ENCODE measurements around the gene PRTG.
A peak's percentile ranks its signal among the peaks of the same experiment; 100 is the strongest.

The PRTG gene

DNA sequence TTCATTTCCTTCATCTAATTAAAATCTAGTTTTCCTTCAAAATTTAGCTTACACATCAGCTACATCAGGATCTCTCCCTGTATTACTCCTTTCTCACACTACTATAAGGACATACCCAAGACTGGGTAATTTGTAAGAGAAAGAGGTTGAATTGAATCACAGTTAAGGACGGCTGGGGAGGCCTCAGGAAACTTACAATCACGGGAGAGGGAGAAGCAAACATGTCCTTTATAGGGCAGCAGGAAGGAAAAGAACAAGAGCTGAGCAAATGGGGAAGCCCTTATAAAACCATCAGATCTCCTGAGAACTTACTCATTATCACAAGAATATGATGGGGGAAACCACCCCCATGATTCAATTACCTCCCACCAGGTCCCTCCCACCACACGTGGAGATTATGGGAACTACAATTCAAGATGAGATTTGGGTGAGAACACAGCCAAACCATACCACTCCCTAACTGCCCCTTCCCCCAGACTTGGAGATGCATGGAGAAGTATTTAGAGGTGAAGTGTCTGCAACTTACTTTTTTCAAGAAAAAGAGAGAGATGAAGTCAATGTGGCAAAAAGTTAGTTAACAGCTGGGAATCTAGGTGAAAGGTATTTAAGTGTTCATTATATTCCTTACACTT, 21.3 kb downstream of the PRTG start:
- peak overlapping the region; percentile 36 for H3K4me3 Mint-ChIP-seq
- H3K36me3 Mint-ChIP-seq (ENCODE audit: low read depth): peaks cover 89% of the 10 kb centered on the region
- peaks cover 58% of the 10 kb centered on the region for H3K9me3 Mint-ChIP-seq

DNA sequence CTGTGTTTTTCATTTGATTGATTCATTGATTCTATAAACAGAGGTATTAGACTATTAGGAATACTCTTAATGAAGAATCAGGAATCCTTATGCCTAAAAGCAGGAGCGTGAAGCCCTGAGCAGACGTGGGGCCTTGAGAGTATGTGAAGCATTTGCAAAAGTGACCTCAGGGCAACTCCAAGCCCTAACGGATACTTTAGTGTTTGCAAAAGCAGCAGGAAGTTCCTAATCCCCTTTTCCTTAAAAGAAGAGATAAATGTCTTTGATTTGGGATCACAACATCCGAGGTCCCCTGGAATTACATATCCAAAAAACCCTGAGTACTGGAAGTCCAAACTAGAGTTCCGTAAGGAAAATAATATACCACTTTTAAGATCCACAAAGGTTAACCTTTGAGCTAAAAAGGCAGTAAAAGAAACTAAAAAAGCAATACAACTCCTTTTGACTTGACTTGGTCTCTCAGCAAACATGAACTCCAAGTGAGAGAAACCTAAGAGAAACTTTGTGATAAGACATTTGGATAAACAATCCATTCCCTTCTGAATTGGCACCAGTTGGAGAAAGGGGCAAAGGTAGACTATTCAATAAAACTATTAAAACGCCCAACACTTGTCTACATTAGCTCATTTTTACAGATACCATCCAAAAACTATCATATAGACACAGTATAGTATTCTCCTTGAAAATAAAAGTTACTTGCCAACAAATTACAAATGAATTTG, 27.4 kb downstream of the PRTG start:
- Mint-ChIP-seq H3K9me3 (peaks cover 22% of the 10 kb centered on the region), H3K27me3 (ENCODE audit: low read depth, poor library complexity) (no peaks in the 10 kb centered on the region), H3K36me3 (ENCODE audit: low read depth) (peaks cover 68% of the 10 kb centered on the region), H3K4me3 (peak overlapping the region; percentile 64), H3K27ac (peak overlapping the region; percentile 98), H3K4me1 (peaks cover 74% of the 10 kb centered on the region)
- no peak for DNase-seq
- TF ChIP-seq, protein P1, sequence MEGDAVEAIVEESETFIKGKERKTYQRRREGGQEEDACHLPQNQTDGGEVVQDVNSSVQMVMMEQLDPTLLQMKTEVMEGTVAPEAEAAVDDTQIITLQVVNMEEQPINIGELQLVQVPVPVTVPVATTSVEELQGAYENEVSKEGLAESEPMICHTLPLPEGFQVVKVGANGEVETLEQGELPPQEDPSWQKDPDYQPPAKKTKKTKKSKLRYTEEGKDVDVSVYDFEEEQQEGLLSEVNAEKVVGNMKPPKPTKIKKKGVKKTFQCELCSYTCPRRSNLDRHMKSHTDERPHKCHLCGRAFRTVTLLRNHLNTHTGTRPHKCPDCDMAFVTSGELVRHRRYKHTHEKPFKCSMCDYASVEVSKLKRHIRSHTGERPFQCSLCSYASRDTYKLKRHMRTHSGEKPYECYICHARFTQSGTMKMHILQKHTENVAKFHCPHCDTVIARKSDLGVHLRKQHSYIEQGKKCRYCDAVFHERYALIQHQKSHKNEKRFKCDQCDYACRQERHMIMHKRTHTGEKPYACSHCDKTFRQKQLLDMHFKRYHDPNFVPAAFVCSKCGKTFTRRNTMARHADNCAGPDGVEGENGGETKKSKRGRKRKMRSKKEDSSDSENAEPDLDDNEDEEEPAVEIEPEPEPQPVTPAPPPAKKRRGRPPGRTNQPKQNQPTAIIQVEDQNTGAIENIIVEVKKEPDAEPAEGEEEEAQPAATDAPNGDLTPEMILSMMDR (IDR thresholded peaks at IDR 0.05): no peak

More for the DNA sequence above, 21.3 kb downstream of the PRTG start:
- Mint-ChIP-seq H3K27me3 (ENCODE audit: low read depth, poor library complexity) (peaks cover 3% of the 10 kb centered on the region), H3K27ac (peak overlapping the region; percentile 94), H3K4me1 (peaks cover 72% of the 10 kb centered on the region)
- TF ChIP-seq, protein P1 (IDR thresholded peaks at IDR 0.05): no peak
- DNase-seq: no peak

DNA sequence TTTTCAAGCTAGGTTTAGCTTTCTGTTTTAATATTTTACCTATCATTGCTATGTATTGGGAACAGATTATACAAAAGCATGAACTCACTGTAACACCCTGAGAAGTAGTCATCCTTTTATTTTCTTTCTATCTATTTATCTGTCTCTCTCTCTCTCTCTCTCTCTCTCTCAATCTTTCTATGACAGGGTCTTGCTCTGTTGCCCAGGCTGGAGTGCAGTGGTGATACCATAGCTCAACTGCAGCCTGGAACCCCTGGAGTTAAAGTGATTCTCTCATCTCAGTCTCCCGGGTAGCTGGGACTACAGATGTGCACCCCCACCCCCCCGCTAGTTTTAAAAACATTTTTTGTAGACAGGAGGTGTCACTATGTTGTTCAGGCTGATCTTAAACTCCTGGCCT, 28.9 kb downstream of the PRTG start:
- H3K4me3 Mint-ChIP-seq: no peak overlapping the region
- H3K27me3 Mint-ChIP-seq (ENCODE audit: low read depth, poor library complexity): no peaks in the 10 kb centered on the region
- DNase-seq: no peak
- peak overlapping the region; percentile 14 for H3K27ac Mint-ChIP-seq
- peaks cover 66% of the 10 kb centered on the region for H3K36me3 Mint-ChIP-seq (ENCODE audit: low read depth)
- peaks cover 67% of the 10 kb centered on the region for H3K4me1 Mint-ChIP-seq
- H3K9me3 Mint-ChIP-seq: peaks cover 30% of the 10 kb centered on the region
- TF ChIP-seq, protein P1 (IDR thresholded peaks at IDR 0.05): no peak

- Mint-ChIP-seq H3K27ac (peak overlapping the region; percentile 39), H3K4me3 (no peak overlapping the region), H3K9me3 (peaks cover 27% of the 10 kb centered on the region), H3K36me3 (ENCODE audit: low read depth) (peaks cover 65% of the 10 kb centered on the region), H3K27me3 (ENCODE audit: low read depth, poor library complexity) (no peaks in the 10 kb centered on the region), H3K4me1 (peaks cover 64% of the 10 kb centered on the region)
- TF ChIP-seq, protein P1 (IDR thresholded peaks at IDR 0.05): no peak
- no peak for DNase-seq
These were observed 30.6 kb downstream of the PRTG start for GRCh38 chr15:55712363-55712762.

DNA sequence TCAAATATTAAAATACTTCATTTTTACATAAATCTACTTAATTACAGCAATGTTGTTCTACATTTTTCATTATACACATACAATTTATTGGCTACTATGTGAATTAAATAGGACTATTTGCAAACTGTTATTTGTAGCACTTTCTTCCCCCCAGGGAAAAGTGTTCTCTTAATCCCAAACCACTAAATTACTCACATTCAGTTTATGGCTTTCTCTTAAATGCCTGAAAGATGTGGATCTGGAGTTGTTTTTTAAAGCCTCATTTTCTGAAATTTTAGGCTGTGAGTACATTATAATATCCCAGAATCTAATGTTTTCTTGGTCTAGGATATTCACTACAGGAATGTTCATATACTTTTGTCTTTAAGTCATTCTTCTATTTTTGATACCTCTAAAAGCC, 32.7 kb downstream of the PRTG start:
- no peak for DNase-seq
- no peaks in the 10 kb centered on the region for H3K27me3 Mint-ChIP-seq (ENCODE audit: low read depth, poor library complexity)
- no peak overlapping the region for H3K4me3 Mint-ChIP-seq
- H3K36me3 Mint-ChIP-seq (ENCODE audit: low read depth): peaks cover 74% of the 10 kb centered on the region
- H3K27ac Mint-ChIP-seq: no peak overlapping the region
- TF ChIP-seq, protein P1 (IDR thresholded peaks at IDR 0.05): no peak
- H3K9me3 Mint-ChIP-seq: peaks cover 27% of the 10 kb centered on the region
- H3K4me1 Mint-ChIP-seq: peaks cover 62% of the 10 kb centered on the region
